IPS-15b (cell line): ENCODE measurements around the gene DENND5A.
"Not testable (repeated sequence)": the region's sequence is repeated elsewhere in the genome, so short reads cannot be mapped to it uniquely, and the experiment has no call there.

Source experiments
- H3K27me3 ChIP-seq: one replicate; pipeline ENCODE4 v1.6.1; 2013; ENCODE audit warnings: low read length; ENCODE audit not compliant: control insufficient read depth, insufficient read depth
- H3K36me3 ChIP-seq: one replicate; pipeline ENCODE4 v1.6.1; 2013; ENCODE audit warnings: low read length; ENCODE audit not compliant: control insufficient read depth, insufficient read depth
- H3K4me1 ChIP-seq: one replicate; pipeline ENCODE4 v1.6.1; 2013; ENCODE audit warnings: mild to moderate bottlenecking, low read length; ENCODE audit not compliant: control insufficient read depth, insufficient read depth
- H3K4me3 ChIP-seq: one replicate; pipeline ENCODE4 v1.5.1; 2013; ENCODE audit warnings: low read depth, low read length
- H3K9ac ChIP-seq: one replicate; pipeline ENCODE4 v1.6.1; 2013; ENCODE audit warnings: low read depth, mild to moderate bottlenecking, low read length
- H3K9me3 ChIP-seq: one replicate; pipeline ENCODE4 v1.6.1; 2013; ENCODE audit warnings: mild to moderate bottlenecking, low read length; ENCODE audit not compliant: control insufficient read depth, insufficient read depth

The DENND5A gene

DNA sequence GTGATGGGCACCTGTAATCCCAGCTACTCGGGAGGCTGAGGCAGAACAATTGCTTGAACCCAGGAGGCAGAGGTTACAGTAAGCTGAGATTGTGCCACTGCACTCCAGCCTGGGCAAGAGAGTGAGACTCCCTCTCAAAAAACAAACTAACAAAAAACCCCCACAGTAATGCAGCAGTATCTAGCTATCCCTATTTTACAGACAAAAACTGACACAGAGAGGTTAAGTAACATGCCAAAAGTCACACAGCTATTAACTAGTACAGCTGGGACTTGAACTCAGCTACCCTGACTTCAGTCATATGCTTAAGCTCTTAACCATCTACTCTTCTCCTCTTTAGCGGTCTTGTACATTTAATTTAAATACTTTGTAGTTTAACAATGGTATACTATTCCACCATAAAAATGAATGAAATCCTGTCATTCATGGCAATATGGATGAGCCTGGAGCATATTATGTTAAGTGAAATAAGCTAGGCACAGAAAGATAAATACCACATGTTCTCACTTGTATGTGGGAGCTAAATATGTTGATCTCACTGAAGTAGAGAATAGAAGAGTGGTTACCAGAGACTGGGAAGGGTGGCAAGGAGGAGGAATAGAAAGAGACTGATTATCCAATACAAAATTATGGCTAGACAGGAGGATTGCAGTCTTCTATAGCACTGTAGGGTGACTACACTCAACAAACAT lies 82.8 kb downstream of the DENND5A start:
- Histone ChIP-seq H3K4me1 (no peaks in the 10 kb centered on the region), H3K9ac (no peak overlapping the region), H3K4me3 (no peak overlapping the region), H3K36me3 (peaks cover 9% of the 10 kb centered on the region), H3K27me3 (no peaks in the 10 kb centered on the region), H3K9me3 (no peaks in the 10 kb centered on the region)

DNA sequence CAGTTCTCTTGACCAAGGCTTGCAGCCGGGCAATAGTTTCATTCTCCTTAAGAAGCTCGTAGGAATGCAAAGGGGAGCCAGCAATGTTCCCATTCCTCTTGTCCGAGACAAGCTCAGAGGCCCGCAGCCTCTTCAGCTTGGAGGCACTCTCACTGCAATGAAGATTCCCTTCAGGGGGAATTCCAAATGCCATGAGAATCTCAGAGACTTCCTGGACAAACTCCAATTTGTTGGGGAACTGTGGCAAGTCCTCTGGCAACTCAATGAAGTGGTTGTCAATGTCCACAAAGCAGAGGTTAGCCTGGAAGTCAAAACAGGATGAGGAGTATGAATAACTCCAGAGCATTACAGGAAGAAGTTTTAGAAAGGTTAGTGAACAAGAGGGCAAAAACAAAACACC lies 84.4 kb downstream of the DENND5A start:
- Histone ChIP-seq H3K4me1 (no peaks in the 10 kb centered on the region), H3K36me3 (peaks cover 9% of the 10 kb centered on the region), H3K4me3 (no peak overlapping the region)

DNA sequence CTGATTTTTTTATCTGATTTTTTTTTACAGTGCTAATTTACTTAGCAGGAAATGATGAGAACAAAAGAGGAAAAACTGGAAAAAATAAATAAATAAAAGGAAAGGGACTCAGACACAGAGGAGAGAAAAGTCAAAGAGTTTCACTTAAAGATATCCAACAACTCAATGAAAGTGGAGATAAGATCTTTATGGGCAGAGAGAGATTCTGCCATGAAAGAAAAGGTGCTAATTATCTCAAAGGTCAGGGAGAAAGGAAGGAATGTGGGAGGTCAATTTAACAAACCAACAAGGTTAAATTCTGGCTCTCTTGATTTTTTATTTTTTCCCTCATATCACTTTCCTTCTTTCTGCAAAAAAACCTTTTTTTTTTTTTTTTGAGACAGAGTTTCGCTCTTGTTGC lies 86.0 kb downstream of the DENND5A start:
- H3K27me3 ChIP-seq, result no peaks in the 10 kb centered on the region
- H3K9ac ChIP-seq, result no peak overlapping the region
- H3K9me3 ChIP-seq, result no peaks in the 10 kb centered on the region
- no peaks in the 10 kb centered on the region for H3K4me1 ChIP-seq
- no peak overlapping the region for H3K4me3 ChIP-seq
- H3K36me3 ChIP-seq, result peaks cover 9% of the 10 kb centered on the region

More for the DNA sequence above, 84.4 kb downstream of the DENND5A start:
- H3K9ac ChIP-seq, result no peak overlapping the region
- H3K27me3 ChIP-seq, result no peaks in the 10 kb centered on the region
- no peaks in the 10 kb centered on the region for H3K9me3 ChIP-seq

DNA sequence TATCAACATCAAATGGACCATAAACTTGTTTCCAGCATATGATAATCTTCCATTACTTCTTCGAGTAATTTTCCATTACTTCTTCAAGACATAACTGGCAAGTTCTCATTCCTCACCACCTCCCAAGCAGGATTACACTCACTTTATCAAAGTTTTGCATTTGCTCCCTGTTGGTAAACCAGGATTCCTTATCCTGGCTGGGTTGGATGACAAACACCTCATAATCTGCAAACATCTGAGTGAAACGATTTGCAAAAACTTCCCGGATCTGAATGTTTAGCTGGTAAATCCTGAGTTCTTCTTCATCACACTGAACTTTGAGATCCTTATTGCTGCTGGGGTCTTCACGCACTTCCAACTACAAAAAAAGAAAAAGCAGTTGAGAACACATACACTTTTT lies 86.4 kb downstream of the DENND5A start:
- Histone ChIP-seq H3K27me3 (no peaks in the 10 kb centered on the region), H3K36me3 (peaks cover 9% of the 10 kb centered on the region), H3K4me3 (no peak overlapping the region), H3K9ac (no peak overlapping the region), H3K4me1 (no peaks in the 10 kb centered on the region), H3K9me3 (no peaks in the 10 kb centered on the region)

GRCh38 chr11:9177438-9178091 lies 87.6 kb downstream of the DENND5A start:
- Histone ChIP-seq H3K4me1 (no peaks in the 10 kb centered on the region), H3K4me3 (no peak overlapping the region), H3K27me3 (no peaks in the 10 kb centered on the region), H3K9ac (no peak overlapping the region), H3K9me3 (no peaks in the 10 kb centered on the region), H3K36me3 (peaks cover 15% of the 10 kb centered on the region)

DNA sequence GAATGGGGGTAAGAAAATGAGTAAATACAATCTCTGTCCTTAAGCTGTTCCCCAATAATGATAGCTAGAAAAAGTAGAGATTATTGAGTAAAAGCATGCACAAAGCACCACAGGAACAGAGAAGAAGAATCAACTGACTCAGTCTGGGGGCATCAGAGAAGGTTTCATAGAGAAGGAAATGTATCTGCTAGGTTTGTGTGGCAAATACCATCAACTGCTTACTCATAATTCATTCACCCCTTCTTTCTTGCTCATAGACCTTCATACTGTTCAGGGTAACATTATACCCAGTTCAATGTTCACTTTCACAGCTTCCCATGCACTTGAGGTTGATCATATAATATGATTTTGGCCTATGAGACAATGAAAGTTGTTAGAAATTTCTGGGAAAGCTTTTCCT lies 88.6 kb downstream of the DENND5A start:
- H3K4me3 ChIP-seq, result no peak overlapping the region
- no peak overlapping the region for H3K9ac ChIP-seq
- no peaks in the 10 kb centered on the region for H3K4me1 ChIP-seq
- peaks cover 15% of the 10 kb centered on the region for H3K36me3 ChIP-seq
- no peaks in the 10 kb centered on the region for H3K27me3 ChIP-seq
- no peaks in the 10 kb centered on the region for H3K9me3 ChIP-seq

DNA sequence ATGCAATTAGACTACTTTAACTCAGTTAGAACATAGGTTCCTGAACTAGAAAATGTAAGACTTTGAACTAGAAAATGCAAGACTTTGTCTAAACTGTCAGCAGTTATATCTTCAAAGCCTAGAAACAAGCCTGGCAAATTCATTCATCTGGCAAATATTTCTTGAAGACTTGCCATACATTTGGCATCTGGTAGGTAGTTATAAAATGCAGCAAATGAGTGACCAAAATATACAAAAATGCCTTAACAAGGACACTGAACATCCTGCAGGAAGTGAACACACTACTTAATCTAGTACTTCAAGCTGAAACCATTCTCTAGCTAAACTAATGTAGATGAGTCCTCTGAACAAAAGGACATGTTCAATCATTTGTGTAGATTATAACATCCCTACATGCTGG lies 89.0 kb downstream of the DENND5A start:
- Histone ChIP-seq H3K36me3 (peaks cover 15% of the 10 kb centered on the region), H3K9me3 (no peaks in the 10 kb centered on the region), H3K9ac (no peak overlapping the region), H3K4me3 (no peak overlapping the region), H3K4me1 (no peaks in the 10 kb centered on the region), H3K27me3 (no peaks in the 10 kb centered on the region)

DNA sequence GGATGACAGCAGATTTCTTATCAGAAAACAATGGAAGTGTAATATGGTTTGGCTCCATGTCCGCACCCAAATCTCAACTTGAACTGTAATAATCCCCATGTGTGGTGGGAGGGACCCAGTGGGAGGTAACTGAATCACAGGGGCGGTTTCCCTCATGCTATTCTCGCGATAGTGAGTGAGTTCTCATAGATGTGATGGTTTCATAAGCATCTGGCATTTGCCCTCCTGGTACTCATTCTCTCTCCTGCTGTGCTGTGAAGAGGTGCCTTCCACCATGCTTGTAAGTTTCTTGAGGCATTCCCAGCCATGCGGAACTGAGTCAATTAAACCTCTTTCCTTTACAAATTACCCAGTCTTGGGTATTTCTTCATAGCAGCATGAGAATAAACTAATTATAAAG lies 92.8 kb downstream of the DENND5A start:
- Histone ChIP-seq H3K27me3 (no peaks in the 10 kb centered on the region), H3K36me3 (peaks cover 11% of the 10 kb centered on the region), H3K9ac (no peak overlapping the region), H3K4me3 (no peak overlapping the region), H3K9me3 (no peaks in the 10 kb centered on the region), H3K4me1 (no peaks in the 10 kb centered on the region)

DNA sequence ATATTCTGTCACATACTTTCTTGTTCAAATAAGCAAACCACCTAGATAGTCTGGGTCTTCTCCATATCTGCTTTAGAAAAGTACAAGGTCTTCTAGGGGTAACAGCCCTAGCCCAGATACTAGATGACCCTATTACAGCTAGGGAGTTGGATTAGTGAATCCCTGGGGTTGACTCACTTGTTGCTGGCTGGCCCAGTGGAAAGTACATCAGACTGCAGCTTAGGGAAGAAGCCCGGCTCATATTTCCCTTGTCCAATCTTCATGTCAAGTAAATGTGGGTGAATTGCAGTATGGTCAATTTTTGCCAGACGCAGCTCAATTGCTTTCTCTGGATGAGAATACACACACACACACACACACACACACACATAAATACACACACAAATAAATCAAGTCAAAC lies 94.7 kb downstream of the DENND5A start:
- no peaks in the 10 kb centered on the region for H3K27me3 ChIP-seq
- H3K9me3 ChIP-seq, result no peaks in the 10 kb centered on the region
- H3K4me3 ChIP-seq, result no peak overlapping the region
- no peak overlapping the region for H3K9ac ChIP-seq
- no peaks in the 10 kb centered on the region for H3K4me1 ChIP-seq
- peaks cover 11% of the 10 kb centered on the region for H3K36me3 ChIP-seq

DNA sequence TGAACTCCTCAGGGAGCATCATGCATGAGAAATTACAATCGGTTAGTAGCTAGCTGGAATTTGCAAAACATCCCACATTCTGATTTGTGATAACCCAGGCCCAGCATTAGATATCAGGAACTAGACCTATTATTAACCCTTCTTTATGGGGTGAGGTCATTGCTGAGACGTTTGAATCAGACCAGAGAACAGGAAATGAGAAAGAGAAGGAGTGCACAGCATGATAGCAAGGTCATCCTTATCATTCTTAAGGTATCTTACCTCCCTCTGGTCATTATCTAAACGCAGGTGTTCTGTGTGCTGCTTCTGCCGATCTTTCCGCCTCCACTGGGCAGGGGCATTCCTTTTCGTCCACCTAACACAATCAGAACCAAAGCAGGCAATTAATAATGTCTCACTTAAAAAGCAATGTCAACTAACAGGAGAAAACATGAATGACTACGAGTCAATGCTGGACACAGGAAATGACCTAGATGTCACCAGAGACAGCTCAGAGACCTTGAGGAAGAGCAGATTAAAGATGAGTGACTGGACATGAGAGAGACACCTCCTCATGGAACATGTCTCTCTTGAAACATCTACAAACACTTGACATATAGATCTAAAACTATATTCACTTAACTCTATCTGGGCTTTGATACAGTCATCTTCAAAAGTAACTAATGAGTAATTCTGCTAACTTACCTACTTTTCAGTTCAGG lies 95.4 kb downstream of the DENND5A start:
- Histone ChIP-seq H3K4me1 (no peaks in the 10 kb centered on the region), H3K9me3 (no peaks in the 10 kb centered on the region), H3K36me3 (peaks cover 11% of the 10 kb centered on the region), H3K9ac (no peak overlapping the region), H3K27me3 (no peaks in the 10 kb centered on the region), H3K4me3 (no peak overlapping the region)

DNA sequence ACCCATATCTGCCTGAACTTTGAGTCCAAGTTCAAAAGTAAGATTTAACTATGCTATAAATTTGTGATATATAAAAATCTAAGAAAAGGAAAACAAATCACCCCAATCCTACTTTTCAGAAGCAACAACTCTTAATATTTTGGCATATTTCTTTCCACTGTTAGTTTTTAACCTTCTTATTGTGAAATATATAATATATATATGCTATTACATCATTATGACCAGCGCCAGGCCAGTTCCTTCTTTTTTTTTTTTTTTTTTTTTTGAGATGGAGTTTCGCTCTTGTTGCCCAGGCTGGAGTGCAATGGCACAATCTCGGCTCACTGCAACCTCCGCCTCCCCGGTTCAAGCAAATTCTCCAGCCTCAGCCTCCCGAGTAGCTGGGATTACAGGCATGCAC lies 103.2 kb downstream of the DENND5A start:
- not testable (repeated sequence) for H3K9ac ChIP-seq, H3K4me1 ChIP-seq, H3K9me3 ChIP-seq, H3K27me3 ChIP-seq, H3K36me3 ChIP-seq, H3K4me3 ChIP-seq

DNA sequence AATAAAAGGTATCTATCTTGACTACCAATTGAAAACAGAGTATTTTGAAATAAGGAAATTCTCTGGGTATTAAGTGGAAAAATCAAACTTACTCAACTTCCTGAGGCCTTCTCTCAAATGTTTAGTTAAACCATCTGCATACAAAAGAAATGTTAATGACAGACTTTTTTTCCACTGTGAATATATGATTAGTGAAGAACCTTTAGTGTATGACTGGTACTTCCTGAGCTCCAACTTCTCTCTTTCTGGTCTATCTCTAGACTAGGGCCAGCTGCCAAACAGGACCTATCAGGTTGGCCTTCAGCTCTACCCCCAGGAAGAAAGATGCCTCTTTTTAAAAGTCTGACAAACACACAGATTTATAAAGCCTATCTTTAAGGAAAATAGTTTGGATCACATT lies 105.0 kb downstream of the DENND5A start:
- H3K9ac ChIP-seq, result no peak overlapping the region
- no peaks in the 10 kb centered on the region for H3K9me3 ChIP-seq
- no peaks in the 10 kb centered on the region for H3K27me3 ChIP-seq
- H3K4me1 ChIP-seq, result no peaks in the 10 kb centered on the region
- no peak overlapping the region for H3K4me3 ChIP-seq
- peaks cover 6% of the 10 kb centered on the region for H3K36me3 ChIP-seq
